Mesenteric fat pad (tissue), 1 donor: ENCODE measurements around the gene PAK3. TPM values are rescaled to one million over a fixed set of nuclear protein-coding genes. Genes with fewer than 3 reads are reported as not detected.

Experiments
- DNase-seq: peaks from one replicate; pipeline ENCODE4 v3.0.0-alpha.2; 2020; ENCODE audit warnings: low spot score
- total RNA-seq: library from RNA; stranded (reverse); fragmentation: NEBNext Ultra II Directional; extraction: Animal tissue kit (Norgen Biotek cat#: 25700); gene quantifications from one replicate; pipeline ENCODE4 v1.2.1, GENCODE V29; 2021
- donor health status: DM: yes; HTN: yes; CAD: no.

PAK3 gene
- total RNA-seq, 1 donor from 2014 or later: 1.3 TPM

DNA sequence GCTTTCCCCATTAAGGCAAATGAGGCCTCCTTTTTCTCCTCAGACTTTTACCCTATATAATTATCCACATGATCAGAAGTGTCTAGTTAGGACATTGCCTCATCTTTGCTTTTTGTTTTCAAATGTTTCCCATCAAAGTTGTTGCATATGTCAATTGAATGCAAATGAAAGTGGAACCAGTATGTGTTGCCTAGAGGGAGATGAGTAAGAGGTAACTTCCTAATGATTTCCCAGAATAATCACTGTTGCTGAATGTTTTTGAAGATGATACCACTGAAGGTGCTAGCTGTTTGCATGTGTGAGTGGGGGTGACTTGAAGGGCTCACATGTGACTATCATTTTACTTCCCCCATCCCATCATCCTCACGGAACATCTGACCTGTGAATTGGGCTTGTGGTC, 33.9 kb downstream of the PAK3 start:
- DNase-seq: no peak

DNA sequence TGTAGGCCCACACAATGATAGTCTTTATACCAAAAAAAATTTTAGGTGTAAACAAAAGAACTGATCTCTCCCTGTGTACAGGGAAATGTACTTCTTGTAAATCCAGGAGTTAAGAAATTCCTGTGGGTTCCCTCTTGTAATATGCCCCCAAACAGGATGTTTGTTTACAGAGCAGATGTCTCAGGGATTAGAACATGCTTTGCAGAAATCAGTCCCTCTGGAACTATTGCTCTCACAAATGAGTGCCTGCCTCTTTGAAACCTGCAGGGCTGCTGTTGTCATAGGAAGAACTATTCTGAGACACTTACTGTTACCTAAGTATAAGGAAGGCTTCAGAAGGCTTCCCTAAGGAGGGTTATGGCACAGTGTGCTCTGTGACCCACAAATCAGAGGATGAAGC, 35.6 kb downstream of the PAK3 start:
- DNase-seq: no peak

DNA sequence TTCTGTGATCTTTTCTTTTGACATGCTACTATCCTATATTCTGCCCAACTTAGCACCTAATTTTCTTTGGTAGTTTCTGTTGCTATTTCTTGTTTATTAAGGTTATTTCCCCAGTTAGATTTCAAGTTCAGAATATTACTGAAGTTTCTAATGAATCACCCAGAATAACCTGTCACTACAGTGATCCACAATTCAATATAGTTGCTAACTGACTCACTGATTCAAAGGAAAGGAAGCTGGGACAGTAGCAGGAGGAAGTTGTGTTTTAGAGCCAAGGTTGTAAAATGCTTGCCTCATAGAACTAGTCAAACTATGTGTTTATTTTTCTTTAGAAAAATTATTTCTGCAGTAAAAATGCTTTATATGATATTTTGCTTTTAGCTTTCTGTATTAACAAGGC, 37.4 kb downstream of the PAK3 start:
- DNase-seq: no peak

DNA sequence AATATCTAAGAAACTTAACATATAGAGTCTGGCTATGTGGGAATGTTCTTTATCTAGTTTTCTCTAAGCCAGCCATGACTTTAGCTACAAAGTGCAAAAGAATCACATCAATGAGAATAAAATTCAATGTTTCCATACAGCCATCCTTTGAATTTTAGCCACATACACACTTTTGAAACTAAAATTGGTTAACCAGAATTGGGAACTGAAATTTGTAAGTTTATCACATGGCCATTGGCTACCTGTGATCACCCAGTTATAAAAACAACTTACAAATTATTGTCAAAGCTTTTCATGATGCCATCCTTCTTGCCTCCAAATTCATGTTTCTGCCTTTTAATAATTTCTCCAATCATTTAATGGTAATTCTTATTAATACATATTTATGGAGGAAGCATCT, 49.9 kb downstream of the PAK3 start:
- no peak for DNase-seq

DNA sequence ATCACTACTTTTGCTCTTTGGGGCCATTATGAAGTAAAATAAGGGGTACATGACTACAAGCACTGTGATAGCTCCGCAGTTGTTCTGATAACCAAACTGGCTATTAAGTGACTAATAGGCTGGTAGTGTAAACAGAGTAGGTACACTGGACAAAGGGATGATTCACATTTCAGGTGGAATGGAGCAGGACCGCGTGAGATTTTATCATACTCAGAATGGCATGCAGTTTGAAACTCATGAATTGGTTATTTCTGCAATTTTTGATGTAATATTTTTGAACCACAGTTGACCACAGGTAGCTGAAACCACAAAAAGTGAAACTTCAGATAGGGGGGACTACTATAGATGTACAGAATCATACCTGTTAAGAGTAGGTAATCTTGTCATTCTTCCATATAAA, 55.8 kb downstream of the PAK3 start:
- DNase-seq: no peak

DNA sequence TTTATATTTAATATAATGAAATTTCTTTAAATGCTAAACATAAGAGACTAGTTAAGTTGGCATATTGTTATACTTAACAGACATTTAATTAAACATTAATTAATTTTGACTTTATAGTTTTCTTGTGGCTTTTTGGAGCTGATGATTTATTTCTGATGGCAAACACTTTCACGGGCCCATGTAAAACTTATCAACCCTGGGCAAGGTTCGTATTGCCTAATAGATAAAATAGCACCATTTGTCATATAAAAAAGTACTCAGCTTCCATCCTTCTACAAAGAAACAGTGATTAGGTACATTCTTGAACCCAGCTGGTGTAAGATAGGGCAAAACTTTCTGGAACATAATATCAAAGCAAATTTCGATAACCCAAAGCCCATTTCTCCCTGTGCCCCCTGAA, 63.2 kb downstream of the PAK3 start:
- DNase-seq: no peak

DNA sequence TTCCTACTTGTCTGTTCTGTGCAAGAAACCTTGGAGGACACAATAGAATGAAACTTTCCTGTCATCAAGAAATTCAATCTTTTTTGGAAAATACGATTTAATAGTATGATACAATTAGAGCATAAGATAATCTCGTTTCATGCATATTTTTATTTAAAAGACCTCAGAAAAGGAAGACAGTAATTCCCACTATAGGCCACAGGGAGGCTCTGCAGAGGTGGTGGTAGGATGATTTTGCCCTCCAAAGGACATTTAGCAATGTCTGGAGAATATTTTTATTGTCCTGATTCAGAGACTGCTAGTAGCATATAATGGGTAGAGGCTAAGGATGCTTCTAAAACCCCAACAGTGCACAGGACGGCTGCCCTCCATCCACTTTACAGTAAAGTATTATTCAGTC, 68.7 kb downstream of the PAK3 start:
- no peak for DNase-seq

DNA sequence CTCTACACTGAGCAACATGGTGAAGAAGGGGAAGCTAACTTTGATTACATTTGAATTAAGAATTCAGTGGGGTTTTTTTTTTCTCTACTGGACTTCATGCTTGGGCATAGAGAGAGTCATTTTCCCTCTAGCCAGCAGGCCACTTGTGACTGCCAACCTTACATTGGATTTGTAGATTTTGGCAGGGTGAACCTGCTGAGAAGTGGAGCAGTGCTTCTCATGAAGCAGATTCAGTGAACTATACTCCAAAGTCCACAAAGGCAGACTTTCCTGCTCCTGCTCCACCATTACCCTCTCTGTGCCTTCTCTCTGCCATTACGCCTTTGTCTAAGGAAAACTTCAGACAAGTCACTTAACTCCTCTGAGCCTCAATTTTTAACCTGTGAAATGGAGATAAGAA, 69.9 kb downstream of the PAK3 start:
- no peak for DNase-seq

DNA sequence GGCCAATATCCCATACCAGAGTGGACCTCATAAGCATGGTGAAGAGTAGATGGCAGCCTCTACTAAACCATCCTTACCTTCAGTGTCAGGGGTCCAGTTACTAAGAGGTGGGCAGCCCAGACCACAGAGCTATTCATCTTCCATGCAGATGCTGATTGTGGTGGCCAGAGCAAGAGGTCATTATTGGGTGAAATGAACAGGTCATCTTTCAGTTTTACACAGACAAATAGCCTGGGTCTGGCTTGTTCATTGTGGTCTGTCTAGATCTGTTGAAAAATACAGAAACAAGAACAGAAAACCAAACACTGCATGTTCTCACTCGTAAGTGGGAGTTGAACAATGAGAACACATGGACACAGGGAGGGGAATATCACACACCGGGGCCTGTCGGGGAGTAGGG, 71.3 kb downstream of the PAK3 start:
- no peak for DNase-seq

DNA sequence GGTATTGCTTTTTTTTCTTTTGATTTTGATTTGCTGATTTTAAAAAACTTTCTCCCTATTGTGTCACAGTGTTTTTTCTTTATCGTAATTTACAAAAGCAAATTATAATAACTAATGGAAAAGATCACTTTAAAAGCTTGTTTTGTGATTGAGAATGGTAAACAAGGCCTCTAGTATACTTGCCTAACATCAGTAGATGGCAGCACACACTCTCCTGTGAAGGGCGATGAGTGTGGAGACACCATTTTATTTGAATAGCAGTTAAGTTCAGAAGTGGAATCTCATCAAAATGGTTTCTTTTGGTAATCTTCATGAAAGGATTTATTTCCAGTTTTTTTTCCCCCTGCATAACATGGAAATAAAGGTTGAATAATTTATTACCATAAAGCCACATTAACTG, 72.3 kb downstream of the PAK3 start:
- DNase-seq: no peak

DNA sequence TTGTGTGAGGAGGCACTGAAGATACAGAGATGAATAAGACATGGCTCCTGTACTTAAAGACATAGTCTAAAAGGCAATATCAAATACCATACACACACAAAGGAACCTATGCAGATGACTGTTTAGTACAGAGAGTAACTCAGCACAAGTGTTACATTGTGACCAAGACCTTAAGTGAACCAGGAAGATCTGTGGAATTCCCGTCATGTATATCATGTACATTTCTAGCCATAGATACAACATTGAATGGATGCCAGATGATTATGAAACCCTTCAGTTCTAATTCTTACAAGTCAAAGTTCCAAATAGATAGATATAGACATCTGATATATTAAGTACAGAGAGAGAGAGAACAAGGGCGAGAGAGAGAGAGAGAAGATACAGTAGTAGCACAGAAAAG, 73.2 kb downstream of the PAK3 start:
- DNase-seq: no peak

DNA sequence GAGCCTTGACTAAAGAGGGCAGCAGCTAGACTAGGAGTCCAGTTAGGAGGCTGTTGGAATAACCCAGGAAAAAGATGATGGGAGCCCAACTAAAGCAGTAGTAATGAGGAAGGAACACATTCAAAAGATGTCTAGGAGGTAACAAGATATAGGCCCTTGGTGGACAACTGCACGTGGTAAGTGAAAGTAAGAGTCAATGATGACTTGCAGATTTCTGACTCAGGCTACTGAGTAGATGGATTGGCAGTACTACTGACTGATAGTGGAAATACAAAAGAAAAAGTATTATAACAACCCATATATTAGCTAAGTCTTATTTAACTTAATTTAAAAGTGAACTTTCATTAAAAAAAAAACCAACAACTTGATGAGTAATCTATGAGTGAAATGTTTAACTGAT, 74.0 kb downstream of the PAK3 start:
- no peak for DNase-seq

DNA sequence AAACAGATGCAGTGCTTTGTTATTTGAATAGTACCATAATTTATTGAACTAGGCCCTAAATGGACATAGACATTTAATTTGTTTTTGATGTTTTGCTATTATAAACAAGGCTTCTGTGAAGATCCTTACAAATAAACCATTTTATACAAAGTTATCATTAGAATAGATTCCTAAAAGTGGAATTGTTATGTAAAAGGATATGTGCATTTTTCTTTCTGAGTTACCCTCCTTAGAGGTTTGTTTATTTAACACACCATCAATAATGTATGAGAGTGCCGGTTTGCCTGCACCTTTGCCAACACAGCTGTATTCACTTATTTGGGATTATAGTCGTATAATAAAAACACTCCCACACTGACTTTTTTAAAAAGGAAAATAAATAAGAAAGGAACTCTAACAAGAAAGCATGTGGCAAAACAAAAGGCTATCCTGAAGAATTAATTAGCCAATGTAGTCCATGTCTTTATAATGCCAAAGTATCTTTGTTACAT, 84.8 kb downstream of the PAK3 start:
- no peak for DNase-seq

DNA sequence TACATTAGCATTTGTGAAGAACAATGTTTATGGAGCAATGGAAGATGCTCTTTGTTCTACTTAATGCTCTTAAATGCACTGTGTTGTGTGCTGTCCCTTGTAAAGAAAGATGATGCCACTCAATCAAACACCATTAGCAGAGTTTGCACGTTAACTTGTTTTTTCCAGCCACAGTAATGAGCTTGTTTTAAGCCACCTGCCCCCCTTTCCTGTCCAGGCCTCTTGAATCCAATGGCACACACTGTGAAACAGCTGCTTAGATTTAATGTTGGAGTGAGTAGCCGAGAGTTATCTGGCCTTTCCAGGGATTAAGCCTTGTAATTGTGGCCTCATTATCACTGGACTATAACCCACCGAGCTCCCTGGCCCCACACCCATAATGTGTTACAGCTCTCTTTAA, 86.0 kb downstream of the PAK3 start:
- DNase-seq: no peak

DNA sequence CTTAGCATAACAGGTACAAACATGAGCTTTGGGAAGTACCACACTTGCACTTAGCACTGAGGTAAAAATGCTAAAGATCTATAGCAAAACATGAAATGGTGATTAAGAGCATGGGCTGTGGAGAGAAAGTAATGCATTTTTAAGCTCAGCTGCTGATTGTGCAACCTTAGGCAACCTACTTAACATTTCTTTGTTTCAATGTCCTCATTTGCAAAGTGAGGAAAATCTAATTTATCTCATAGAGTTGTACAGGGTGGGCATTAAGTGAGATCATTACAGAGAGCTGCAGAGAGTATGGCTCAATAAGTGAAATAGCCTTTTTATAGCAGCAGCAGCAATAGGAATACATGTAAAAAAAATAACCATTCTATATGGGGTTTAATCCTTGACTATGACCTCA, 87.0 kb downstream of the PAK3 start:
- no peak for DNase-seq

DNA sequence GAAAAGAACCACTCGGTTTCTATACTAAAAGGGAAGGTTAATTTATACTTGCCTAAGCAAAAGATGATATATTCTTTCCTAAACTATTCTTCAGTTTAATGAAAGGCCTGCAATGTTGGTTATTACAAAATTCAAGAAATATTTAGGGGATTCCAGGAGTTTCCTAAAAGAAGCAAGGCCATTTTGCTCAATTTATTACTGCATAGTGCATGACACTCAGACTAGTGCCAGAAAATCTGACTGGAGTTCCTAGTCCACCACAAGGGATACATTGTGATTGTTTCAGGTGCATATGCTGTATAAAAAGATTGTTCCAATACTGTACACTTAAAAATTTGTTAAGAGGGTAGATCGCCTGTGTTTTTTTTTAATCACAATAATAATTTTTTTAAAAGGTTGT, 95.6 kb downstream of the PAK3 start:
- no peak for DNase-seq

DNA sequence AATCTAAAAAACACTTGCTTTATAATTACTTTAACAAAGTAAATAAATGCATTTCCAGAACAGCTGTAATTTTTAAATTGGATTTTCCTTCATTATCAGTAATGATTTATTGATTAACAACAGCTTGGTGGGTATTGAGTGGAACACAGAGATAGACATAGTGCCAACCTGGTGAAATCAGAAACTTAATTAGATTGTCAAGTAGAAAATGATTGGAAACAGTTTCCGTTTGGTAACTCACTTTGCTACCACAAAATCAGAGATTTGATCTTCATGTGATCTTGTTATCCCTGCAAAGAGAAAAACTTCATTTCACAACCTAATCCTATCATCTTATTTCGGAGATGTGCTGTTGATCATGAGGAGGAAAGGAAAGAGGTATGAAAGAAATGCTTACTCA, 103.5 kb downstream of the PAK3 start:
- DNase-seq: no peak

DNA sequence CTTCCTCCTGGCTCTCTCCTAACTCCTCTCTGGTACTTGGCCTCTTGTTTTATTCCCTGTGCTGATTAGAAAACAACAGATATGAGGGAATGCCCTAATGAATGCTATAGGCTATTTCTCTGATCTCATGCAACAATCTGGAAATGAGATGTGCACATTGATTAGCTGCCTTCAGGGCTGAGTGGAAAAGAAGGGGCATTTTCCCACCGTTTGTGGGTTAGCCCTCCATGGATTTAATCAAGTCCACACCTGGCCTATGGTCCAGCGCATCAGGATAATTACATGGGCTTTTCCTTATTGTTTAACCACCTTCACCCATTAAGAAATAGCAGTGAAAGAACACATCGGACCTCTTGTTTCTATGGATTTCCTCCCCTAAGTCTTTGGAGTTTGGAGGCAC, 104.3 kb downstream of the PAK3 start:
- DNase-seq: no peak

DNA sequence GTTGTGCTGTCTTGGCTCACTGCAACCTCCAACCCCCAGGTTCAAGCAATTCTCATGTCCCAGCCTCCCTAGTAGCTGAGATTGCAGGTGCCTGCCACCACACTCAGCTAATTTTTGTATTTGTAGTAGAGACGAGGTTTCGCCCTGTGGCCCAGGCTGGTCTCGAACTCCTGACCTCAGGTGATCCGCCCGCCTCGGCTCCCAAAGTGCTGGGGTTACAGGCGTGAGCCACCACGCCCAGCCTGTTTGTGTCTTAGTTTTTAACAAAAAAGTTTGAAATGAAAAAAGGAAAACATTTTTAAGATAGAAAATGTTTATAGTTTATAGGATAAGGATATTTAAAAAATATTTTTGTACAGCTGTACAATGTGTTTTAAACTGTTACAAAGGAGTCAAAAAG, 111.9 kb downstream of the PAK3 start:
- DNase-seq: no peak

DNA sequence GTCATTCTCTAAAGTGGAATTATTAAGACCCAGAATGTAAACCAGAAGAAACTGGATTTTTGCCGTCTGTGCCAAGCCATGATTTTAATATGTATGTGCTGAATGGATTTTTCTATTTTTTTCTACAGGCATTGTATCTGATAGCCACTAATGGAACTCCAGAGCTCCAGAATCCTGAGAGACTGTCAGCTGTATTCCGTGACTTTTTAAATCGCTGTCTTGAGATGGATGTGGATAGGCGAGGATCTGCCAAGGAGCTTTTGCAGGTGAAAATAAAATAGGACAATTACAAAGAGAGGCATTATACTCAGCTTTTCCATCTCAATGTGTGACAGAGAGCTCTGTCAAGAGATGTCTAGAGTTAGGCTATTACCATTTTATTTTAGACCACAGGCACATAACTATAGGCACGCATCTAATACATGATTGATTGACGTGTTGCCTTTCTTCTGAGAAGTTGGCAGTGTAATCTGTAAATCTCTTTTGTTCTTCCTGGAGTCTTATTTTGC, 120.4 kb downstream of the PAK3 start:
- DNase-seq: no peak

DNA sequence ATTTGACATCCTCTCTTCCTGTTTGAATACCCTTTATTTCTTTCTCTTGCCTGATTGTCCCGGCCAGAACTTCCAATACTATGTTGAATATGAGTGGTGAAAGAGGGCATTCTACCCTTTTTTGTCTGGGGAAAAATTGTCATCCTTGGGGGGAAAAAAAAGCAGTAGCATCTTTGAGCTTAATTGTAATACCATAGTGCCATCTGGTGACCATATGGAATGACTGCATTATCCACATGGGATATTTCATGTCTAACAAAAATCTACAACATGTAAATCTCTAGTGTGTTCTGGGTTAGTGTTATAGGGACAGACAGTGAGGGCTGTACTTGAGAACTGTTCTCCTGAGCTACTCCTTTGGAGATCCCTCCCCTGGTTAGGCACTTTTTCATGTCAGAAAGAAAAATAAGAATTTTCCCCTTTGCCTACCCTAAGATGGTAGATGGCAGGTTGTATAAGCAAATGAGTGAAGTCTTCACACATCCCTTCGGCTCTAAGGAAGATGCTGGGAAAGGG, 148.3 kb downstream of the PAK3 start:
- DNase-seq: no peak

DNA sequence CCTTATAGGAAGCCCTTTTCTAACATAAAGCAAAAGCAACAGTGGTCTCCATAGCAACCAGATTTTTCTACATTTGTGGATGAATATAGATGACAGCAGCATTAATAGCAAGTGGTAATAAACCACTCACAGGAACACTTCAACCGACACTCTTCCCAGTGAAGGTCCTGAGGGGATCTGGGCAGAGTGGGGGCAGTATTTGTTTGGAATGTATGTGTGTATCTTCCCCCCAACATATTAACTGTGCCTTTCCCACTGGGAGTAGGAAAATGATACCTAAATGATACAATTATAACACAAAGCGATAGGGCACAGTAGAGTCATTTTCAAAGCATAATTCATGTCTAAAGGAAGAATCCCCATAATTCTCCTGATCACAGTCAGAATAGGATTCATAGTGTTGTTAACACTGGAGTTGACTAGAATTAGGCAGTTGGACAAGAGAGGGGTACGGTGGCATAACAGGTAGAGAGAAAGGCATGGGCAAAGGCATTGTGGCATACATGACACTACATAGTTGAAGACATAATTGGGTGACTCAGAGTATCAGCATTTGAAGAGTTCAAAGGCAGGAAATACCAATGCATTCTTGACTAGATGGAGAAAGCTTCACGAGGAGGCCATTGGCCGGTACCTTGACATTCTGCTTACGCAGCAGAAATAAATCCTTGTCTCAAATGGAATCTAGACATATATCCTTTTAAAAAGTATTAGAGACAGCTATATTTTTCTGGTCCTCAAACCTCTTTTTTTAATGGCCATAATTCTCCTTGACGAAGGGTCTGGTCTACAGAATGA, 159.1 kb downstream of the PAK3 start:
- no peak for DNase-seq

DNA sequence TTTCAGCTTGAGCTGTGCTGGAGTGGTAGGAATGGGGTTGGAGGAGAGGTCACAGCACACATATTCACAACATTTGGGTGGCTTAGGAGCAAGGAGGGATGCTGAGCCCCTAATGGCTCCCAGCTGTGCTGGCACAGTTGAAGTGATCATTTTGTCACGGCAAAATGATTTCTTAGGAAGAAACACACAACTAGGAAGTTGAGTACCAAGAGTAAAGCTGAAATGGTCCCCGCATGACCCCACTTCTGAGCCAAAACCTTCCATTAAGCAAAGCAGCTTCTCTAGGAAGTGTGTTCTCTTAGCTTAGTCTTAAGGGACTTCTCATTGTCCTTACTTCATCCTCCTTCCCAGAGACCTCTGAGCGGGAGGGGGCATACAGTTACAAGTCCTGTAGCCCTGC, 161.7 kb downstream of the PAK3 start:
- no peak for DNase-seq
